Stromal cell of bone marrow (primary cell): ENCODE measurements around the gene TFR2.

ENCODE experiments used
- DNase-seq: peaks from one replicate; pipeline ENCODE4 v3.0.0-alpha.2; 2012; ENCODE audit warnings: low read depth

The TFR2 gene

DNA sequence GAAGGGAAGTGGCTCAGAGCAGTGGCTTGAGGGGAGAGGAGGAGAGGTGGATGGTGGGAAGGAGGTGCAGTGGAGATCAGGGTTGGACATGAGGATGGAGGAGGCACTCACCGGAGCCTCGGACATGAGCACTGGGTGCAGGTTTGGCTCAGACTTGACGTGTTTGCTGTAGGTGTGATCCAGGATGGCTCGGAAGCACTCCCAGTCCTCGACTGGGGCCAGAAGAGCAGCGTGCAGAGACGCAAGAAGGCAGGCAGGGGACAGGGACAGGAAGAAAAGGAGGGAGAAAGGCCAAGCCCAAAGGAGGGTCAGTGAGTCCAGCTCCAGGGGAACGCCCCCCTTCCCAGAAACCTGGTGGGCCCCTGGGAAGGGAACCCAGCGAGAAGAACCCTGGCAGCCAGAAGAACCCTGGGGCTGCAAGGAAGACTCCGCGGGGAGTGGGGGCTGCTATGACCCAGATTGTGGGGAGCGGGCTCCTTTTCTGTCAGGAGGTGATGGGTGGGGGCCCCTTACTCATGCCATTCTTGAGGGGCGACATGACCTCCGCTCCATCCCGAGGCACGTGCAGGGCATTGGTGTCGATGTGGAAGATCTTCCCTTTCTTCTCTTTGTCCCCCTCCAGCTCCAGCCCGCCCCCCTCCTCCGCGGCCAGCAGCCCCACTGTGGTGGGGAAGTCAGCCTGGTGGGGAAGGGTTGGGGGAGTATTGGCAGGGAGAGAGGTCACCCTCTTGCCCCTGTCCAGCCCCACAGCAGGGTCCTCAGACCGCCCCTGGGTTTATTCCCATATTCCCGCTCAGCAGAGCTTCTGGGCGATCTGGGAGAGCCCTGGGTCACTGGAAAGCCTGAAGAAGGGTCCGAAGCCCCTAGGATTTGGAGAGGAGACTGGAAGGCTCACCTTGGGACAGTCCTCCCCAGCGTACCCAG lies 13.8 kb upstream of the TFR2 start:
- DNase-seq, result no peak

DNA sequence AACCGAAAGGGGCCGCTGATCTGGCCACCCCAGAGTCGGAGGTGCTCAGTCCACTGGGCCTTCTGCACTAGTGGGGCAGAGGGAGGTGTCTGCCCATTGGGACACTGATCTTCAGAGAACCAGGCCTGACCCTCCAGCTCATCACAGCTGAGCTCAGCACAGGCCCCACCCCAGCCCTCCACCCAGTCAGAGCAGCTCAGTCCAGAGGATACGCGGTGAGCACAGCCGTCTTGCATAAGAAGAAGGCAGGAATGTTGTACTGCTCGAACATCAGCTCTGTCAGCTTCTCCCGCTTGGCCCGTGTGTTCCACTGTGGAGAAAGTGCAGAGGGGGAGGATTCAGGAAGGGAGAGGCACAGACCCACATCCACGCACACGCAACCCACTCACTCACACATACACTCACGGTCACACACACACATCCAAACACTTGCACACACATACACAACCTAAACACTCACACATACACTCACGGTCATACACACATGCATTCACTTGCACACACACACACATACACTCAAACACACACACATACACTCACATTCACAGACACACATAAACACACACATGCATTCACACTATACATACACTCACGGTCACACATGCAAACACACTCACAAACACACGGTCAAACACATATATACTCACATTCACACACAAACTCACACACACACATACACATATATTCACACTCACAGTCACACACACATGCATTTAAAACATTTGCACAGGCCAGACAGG lies 8.6 kb upstream of the TFR2 start:
- no peak for DNase-seq

GRCh38 chr7:100642534-100642907 lies 1.2 kb upstream of the TFR2 start:
- no peak for DNase-seq

DNA sequence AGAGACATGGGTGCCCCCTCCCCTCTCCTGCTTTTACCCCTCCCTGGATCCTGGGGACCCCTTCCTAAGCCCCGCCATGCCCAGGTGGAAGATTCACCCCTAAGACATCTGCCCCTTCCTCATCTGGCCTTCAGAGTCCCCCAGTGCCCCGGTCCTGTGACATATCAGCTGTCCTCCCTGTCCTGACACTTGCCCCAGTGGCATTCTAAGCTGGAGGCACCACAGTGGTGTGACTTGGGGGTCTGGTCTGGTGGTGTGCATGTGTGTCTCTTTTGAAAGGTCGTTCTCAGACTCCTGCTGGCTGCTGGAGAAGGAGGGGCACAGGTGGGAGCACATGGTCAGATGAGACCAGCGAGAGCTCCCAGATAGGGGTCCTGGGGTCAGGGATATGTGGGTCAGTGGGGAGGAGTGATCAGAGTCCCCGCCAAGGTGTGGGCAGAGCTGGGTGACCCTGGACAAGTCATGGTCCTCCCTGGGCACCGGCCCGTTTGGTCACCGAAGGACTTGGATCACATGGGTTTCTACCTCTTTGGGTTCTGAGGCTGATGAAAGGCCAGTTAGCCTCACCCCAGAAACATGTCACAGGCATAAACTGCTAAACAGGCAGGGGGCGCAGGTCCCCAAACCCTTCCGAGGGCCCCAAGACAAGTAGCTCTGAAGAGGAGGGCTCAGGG lies 645 bp upstream of the TFR2 start:
- DNase-seq, result no peak

DNA sequence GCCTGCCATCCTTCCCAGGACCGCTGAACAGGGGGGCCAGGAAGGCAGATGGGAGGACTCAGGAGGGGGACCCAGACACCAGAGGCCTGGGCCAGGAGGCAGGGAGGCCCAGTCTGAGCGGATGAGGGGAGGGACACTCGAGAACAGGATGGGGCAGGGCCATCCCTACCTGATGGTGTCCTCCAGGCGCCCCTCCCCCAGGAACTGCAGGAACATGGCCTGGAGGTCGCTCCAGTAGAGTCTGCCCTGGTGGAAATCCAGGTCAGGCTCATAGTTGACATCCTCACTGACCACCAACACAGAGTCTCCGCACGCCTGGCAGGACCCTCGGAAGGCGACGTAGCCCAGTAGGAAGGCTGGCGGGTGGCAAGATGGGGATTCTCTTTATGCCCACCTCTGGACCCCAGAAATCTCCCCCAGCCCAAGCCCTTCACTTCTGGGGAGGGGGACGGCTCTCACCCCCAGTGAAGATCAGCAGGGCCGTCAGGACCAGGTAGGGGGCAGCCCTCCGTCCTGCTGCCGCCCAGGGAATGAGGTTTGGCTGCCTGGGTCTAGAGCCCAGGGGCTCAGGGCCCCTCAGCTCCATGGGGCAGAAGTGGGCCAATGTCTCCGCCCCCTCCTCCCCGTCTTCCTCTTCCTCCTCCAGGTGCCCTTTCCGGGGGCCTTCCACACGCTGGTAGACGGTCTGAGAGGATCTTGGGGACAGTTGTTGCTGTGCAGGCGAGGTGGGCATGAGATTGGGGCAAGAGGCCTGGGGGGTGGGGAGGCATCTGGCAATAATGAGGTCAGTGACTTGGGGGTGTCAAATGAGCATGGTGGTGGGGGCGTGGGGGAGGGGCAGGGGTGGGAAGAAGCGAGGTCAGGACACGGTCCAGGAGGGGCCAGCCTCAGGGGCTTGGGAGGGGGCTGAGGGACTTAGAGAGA lies 573 bp downstream of the TFR2 start:
- DNase-seq, result no peak

- DNase-seq, result no peak
Observed at GRCh38 chr7:100639995-100640516, 1.3 kb downstream of the TFR2 start.

DNA sequence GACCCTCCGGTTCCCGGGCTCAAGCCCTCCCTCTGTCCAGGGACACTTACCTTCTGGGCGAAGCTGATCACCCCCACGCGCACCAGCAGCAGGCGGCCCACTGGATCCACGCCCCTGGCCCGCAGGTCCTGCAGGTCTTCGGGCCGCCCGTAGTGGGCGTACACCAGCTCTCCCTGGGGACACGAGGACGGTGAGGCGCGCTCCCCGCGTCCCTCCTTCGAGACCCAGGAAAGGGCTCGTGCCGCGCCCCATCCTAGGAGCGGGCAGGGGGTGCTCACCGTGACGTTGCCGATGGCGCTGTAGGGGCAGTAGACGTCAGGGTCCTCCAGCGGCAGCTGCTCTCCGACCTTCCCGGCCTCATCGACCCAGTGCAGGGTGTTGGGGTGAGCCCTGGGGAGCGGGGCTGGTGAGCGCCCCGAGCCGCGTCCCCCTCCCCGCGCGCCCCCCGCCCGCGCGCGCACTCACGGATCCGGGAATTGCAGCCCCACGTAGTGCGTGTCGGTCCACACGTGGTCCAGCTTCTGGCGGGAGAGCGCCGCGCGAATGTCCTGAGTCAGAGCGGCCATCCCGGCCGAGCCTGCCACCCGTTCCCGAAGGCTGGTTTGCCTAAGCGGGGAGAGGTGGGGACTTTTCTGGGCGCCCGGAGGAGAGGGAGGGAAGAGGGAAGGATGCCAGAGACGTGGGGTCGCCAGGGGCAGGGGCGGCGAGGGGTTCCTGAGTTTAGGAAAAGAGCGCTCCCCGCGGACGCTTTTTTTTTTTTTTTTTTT lies 8.2 kb downstream of the TFR2 start:
- no peak for DNase-seq

DNA sequence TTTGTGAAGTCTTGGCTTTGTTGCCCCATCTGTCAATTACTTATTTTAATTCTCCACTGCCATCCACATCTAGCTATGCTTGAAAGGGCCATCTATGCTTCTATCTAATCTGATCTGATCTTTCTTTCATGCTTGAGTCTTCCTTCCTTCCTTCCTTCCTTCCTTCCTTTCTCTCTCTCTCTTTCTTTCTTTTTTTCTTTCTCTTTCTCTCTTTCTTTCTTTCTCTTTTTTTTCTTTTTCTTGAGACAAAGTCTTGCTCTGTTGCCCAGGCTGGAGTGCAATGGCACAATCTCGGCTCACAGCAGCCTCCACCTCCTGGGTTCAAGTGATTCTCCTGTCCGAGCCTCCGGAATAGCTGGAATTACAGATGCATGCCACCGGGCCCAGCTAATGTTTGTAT lies 11.3 kb downstream of the TFR2 start:
- DNase-seq, result no peak

DNA sequence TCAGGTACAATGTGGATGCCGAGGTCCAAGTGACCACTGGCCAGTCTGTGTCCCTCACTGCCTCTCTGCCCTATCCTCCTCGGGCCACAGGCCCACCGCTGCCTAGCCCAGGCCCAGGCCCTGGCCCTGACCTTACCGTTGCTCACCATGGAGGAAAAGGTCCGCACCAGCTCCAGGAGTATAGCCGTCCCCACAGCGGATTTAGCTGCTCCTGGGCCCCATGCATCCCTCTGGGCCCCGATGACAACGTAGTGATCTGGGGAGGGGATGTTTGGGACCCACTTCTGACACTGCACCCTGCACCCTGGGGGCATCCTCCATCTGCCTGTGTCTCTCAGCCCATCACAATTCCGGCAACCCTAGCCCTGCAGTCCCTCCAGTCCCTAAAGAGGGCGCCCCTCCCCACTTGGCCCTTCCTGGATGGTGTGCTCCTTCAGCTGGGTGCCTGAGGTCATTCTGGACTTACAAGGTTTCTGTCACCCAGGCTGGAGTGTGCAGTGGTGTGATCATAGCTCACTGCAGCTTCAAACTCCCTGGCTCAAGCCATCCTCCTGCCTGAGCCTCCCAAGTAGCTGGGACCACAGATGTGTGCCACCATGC lies 12.1 kb downstream of the TFR2 start:
- no peak for DNase-seq

GRCh38 chr7:100627238-100627549 lies 14.2 kb downstream of the TFR2 start:
- DNase-seq, result no peak

- DNase-seq, result peak; percentile 55
Observed at GRCh38 chr7:100626530-100627237, 14.7 kb downstream of the TFR2 start.

DNA sequence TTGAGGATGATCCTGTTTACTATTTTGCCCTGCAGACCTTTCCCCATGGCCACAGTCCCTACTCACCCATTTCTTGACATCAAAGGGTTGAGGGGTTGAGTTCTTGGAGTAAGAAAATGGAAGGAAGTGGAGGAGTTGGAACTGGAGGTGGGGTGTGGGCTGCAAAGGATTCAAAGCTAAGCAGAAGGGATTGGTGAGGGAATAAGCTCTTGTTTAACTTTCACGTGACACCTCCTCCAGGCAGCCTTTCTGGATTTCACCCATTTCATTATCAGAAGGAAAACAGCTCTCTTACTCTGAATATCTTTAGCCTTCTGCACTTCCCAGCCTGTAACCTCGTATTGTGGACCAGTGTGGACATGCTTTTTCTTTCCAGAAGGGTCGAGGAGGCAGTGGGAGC lies 15.3 kb downstream of the TFR2 start:
- no peak for DNase-seq

DNA sequence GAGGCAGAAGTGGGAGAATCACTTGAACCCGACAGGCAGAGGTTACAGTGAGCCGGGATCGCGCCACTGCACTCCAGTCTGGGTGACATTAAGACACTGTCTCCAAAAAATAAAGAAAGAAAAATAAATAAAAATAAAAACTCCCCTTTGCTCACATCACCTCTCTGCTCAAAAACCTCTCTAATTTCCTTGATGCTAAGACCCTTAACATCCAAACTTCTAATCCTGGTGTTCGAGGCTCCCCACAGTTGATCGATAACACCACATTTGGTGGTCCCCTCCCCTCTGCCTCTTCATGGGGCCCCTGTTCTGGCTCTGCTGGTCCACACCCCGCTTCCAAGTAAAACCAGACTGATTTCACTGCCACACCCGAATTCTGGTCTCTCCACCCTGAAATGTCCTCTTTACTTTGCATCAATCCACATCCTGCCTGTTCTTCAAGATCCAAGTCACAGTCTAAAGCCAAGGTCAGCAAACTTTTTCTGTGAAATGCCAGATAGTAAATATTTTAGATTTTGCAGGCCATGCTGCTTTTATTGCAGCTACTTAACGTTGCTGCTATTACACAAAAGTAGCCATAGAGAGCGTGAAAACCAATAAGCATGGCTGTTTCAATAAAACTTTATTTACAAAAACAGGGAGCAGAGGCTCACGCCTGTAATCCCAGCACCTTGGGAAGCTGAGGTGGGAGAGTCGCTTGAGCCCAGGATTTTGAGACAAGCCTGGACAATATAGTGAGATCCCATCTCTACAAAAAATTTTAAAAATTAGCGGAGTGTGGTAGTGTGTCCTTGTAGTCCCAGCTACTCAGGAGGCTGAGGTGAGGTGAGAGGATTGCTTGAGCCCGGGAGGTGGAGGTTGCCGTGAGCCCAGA lies 17.2 kb downstream of the TFR2 start:
- DNase-seq, result no peak

GRCh38 chr7:100621554-100621953 lies 19.8 kb downstream of the TFR2 start:
- DNase-seq, result no peak

DNA sequence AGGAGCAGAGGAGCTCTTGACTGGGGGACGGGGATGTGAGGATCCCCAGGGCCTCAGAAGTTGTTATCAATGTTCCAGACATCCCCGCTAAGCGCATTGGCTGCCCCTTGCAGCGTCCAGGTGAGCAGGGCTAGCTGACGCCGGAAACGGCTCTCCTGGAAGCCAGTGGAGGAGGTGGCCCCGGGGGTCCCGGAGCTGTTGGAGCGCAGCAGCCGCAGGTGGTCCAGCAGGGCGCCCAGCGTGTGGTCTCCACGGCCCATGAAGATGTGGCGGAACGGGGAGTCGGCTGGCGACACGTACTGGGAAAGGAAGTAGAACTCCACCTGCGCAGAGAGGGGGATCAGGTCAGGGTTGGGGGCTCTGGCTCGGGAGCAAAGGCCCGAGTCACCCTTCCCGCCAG lies 20.5 kb downstream of the TFR2 start:
- no peak for DNase-seq

DNA sequence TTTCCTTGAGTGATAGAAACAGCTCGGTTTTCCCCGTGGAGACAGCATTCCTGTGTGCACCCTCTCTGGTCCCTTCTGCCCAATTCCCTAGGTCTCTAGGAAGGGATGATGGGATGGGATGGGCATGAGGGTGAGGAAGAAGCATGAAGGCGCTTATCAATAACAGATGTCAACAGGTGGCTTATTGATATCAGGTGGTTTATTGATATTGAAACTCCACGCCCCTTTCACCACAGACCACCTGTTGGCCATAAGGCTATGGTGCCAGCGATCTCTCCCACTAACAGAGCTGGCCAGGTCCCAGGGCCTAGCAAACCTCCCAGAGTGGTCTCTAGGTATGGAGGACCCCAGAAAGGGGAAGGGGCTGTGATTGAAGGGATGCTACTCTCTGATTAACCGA lies 21.1 kb downstream of the TFR2 start:
- DNase-seq, result no peak

DNA sequence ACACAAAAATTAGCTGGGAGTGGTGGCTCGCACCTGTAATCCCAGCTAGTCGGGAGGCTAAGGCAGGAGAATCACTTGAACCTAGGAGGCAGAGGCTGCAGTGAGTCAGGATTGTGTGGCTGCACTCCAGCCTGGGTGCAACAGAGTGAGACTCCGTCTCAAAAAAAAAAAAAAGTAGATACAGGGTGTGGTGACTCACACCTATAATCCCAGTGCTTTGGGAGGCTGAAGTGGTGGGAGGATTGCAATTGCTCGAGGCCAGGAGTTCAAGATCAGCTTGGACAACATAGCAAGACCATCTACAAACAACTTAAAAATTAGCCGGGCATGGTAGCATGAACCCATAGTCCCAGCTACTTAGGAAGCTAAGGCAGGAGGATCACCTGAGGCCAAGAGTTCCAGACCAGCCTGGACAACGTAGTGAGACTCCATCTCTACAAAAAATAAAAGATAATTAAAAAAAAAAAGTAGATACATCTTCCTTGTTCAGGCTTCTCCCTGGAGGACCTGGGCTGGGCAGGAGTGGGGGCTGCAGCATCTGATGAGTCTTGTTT lies 27.0 kb downstream of the TFR2 start:
- no peak for DNase-seq

DNA sequence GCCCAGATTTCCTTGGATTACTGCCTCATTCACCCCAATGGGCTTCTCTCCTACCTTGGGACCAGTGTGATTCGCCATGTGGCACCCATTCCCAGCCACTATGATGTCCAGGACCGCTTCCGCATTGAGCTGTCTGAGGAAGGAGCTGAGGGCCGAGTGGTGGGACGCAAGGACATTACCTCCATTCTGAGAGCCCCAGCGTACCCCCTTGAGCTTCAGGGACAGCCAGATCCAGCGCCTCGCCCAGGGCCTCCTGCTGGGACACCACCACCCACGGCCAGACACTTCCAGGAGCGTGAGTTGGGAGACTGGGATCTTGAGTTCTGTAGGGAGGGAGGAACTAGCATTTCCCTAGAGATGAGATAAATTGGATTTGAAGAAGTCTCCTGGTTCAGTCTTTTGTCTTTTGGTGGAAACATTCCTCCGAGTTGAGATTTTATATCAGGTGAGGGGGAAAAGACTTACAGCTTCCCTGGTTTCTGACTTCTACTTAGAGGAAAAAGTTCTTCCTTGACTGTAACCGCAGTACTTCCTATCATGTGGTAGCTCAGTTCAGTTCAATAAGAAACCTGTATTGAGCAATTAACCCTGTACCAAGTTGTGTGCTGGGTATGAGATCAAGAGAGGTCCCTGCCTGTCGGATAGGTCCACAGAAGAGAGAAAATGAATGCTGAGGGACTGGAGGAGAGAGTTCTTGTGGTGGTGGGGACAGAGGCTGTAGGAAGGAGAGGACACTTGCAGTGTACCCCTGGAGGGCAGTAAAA lies 27.8 kb downstream of the TFR2 start:
- no peak for DNase-seq
